ENCODE results near the gene ACTL10.

GRCh38 chr20:33685328-33686099, 18.8 kb downstream of the ACTL10 start:
- TF ChIP-seq POLR2A (IDR thresholded peaks at IDR 0.05) (no peak), CTCF (IDR thresholded peaks at IDR 0.05 in 8 of 11, conservative IDR thresholded peaks at IDR 0.05 in 3 of 11) (no peak), POLR2AphosphoS5 (IDR thresholded peaks at IDR 0.05) (peak in 1 of 3 donors; percentile 31)
